HEK293T (cell line): ENCODE measurements around the gene PSMB11.

Experiments
- BHLHE40 ChIP-seq: fragments of 450-650 bp; IDR thresholded peaks from 2 replicates; pipeline ENCODE4 v1.6.1; 2016; ENCODE audit warnings: mild to moderate bottlenecking, moderate library complexity, borderline replicate concordance
- ELF4 ChIP-seq: fragments of 450-650 bp; IDR thresholded peaks from 2 replicates; pipeline ENCODE4 v1.6.1; 2017; ENCODE audit warnings: antibody characterized with exemption
- FOXK2 ChIP-seq: fragments of 450-650 bp; IDR thresholded peaks from 2 replicates; pipeline ENCODE4 v1.6.1; 2016; ENCODE audit warnings: mild to moderate bottlenecking
- FOXM1 ChIP-seq: fragments of 450-650 bp; IDR thresholded peaks from 2 replicates; pipeline ENCODE4 v1.6.1; 2017; ENCODE audit warnings: mild to moderate bottlenecking, borderline replicate concordance
- HDGF ChIP-seq: fragments of 450-650 bp; IDR thresholded peaks from 2 replicates; pipeline ENCODE4 v1.6.1; 2017; ENCODE audit warnings: antibody characterized with exemption, borderline replicate concordance
- L3MBTL2 ChIP-seq: fragments of 450-650 bp; conservative IDR thresholded peaks from 2 replicates; pipeline ENCODE4 v1.6.1; 2016; ENCODE audit warnings: mild to moderate bottlenecking
- NFRKB ChIP-seq: fragments of 450-650 bp; IDR thresholded peaks from 2 replicates; pipeline ENCODE4 v1.6.1; 2016; ENCODE audit warnings: mild to moderate bottlenecking, moderate library complexity
- PKNOX1 ChIP-seq: fragments of 450-650 bp; IDR thresholded peaks from 2 replicates; pipeline ENCODE4 v1.6.1; 2016
- SP1 ChIP-seq: fragments of 450-650 bp; IDR thresholded peaks from 2 replicates; pipeline ENCODE4 v1.6.1; 2017
- SUZ12 ChIP-seq: fragments of 450-650 bp; IDR thresholded peaks from 2 replicates; pipeline ENCODE4 v1.6.1; 2016; ENCODE audit warnings: mild to moderate bottlenecking
- TARDBP ChIP-seq: fragments of 450-650 bp; IDR thresholded peaks from 2 replicates; pipeline ENCODE4 v1.6.1; 2016

GRCh38 chr14:23077962-23078361 lies 36.0 kb downstream of the PSMB11 start:
- no peak for TF ChIP-seq BHLHE40
- no peak for TF ChIP-seq SP1
- no peak for TF ChIP-seq HDGF
- TF ChIP-seq NFRKB = no peak
- no peak for TF ChIP-seq FOXM1
- TF ChIP-seq L3MBTL2 = no peak
- no peak for TF ChIP-seq FOXK2
- no peak for TF ChIP-seq ELF4
- no peak for TF ChIP-seq SUZ12
- TF ChIP-seq TARDBP = no peak
- no peak for TF ChIP-seq PKNOX1
